Choroid plexus epithelial cell (primary cell): ENCODE measurements around the gene SLC44A1.
A peak's percentile ranks its signal among the peaks of the same experiment; 100 is the strongest.

Experiments
- DNase-seq: peaks from one replicate; pipeline ENCODE4 v3.0.0-alpha.2; 2010; ENCODE audit warnings: low read depth
- H3K4me3 ChIP-seq: 2 replicates; pipeline ENCODE4 v1.5.1; 2011; ENCODE audit warnings: low read depth, mild to moderate bottlenecking, control low read depth, low read length, moderate library complexity
- TF ChIP-seq, protein P1 (sequence below): conservative IDR thresholded peaks from 2 replicates; pipeline ENCODE4 v1.5.1; 2011; ENCODE audit warnings: low read depth, mild to moderate bottlenecking, control low read depth, inconsistent platforms, low read length, moderate library complexity

The SLC44A1 gene

DNA sequence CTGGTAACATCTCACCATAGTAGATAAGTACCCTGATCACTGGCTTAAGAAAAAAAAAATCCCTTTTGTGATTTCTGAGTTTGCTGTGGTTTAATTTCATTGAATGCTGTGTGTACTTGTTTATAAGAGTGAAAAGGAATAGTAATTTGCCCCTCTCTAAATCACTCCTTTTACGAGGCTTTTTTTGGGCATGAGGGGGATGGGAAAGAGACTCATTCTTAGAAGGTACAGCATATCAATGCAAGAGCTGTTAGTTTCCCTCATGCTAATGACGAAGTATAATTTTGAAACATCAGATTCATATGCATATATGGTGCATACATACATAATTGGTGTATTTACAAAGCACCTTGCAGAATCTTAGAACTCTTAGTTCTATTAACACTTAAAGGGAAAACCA, 2.4 kb upstream of the SLC44A1 start:
- DNase-seq, result no peak
- TF ChIP-seq, protein P1, sequence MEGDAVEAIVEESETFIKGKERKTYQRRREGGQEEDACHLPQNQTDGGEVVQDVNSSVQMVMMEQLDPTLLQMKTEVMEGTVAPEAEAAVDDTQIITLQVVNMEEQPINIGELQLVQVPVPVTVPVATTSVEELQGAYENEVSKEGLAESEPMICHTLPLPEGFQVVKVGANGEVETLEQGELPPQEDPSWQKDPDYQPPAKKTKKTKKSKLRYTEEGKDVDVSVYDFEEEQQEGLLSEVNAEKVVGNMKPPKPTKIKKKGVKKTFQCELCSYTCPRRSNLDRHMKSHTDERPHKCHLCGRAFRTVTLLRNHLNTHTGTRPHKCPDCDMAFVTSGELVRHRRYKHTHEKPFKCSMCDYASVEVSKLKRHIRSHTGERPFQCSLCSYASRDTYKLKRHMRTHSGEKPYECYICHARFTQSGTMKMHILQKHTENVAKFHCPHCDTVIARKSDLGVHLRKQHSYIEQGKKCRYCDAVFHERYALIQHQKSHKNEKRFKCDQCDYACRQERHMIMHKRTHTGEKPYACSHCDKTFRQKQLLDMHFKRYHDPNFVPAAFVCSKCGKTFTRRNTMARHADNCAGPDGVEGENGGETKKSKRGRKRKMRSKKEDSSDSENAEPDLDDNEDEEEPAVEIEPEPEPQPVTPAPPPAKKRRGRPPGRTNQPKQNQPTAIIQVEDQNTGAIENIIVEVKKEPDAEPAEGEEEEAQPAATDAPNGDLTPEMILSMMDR, result no peak
- no peak overlapping the region for H3K4me3 ChIP-seq

DNA sequence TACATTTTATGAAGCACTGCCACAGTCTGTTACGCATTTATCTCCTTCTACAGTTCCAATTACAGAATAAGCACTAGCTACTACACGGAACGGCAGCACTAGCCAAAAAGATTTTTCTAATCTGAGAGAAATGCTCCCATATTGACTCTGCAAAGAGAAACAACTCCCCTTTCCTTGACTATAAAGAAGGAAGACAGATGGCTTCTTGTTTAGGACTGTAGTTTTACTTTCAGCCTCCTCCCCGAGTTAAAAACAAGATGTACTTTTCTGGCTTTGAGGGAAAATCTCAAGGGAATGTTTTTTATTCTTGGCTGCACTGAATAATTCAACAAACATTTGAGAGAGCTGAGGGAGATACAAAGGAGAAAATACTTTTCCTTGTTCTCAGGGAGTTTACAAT, 1.9 kb upstream of the SLC44A1 start:
- H3K4me3 ChIP-seq, result peak overlapping the region; percentile 37
- TF ChIP-seq, protein P1, result no peak
- DNase-seq, result peak; percentile 46

DNA sequence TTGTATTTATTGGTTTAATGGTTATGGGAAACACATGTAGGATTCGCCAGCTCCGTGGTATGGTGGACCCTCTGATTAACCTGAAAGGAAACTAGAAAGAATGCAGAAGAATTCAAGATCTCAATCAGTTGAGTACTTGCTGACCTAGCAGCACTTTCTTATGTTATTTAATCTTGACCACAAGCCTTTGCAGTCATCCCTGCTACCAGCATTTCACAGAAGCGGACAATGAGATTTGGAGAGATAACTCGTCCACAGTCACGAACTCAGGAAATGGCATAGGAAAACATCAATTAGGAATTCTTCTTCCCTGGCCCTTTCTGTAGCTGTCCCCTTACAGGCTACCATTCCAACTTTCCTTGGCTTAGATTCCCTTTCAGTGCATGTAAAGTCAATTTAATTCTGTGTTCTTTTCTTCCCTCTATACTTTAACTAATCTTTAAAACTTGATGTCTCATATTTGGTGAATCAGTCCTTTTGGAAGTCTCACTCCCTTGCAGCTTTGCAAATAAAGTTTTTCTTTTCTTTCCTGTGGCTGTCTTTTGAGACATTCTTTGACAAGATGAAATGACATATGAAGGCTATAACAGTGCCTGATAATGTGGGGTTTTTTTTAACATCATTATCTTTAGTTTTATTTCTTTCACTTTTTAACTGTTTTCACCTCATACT, 1.3 kb upstream of the SLC44A1 start:
- peak; percentile 55 for DNase-seq
- TF ChIP-seq, protein P1, result no peak
- H3K4me3 ChIP-seq, result peak overlapping the region; percentile 37

DNA sequence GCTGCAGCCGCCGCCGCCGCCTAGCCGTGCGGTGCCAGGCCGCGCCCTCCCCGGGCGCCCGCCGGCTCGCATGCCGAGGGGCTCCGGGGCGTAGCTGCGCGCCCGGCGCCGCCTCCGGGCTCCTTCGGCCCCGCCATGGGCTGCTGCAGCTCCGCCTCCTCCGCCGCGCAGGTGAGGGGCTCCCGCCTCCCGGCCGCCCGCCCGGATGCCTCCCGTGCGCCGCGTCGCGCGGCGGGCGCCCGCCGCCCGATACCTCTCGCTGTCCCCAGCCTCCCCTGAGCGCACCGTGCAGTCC, 230 bp downstream of the SLC44A1 start:
- TF ChIP-seq, protein P1, result no peak
- no peak for DNase-seq
- H3K4me3 ChIP-seq, result peak overlapping the region; percentile 73

DNA sequence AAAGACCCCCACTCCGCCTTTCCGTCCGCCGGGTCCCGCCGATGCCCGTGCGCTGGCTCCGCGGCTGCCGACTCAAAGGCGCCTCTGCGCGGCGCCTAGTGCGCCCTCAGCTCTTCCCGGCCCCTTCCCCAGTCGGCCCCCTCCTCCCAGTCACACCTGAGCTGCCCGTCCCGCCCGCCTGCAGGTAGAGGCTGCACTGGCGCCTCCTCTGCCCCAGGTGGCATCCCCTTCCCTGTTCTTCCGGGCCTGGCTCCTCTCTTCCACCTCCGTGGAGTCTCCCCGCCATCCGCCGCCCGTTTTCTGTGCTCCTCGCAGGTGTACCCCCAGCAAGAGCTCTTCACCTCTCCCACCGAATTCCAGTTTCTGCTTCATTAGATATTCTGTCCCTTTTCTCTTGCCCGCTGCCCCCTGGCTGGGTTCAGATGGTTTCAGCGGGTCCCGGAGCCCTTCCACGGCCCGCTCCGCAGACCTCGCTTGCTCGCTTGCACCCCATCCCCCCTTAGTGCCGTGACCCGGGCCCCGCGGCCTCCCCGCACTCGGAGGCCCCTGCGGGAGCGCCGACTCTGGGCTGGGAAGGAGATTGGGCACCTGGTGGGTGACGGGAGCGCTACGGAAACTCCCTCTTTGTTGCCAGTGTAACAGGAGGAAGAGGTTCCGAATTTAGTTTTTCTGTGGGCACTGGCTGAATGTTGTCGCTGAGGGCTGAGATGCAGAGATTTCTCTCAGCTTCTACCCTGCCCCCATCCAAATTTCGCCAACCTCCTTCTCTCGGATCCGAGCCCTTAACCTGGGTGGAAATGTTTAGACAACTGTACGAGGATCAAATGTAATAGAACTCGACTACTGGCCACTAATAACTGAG, 809 bp downstream of the SLC44A1 start:
- TF ChIP-seq, protein P1, result peak; percentile 18
- peak; percentile 41 for DNase-seq

DNA sequence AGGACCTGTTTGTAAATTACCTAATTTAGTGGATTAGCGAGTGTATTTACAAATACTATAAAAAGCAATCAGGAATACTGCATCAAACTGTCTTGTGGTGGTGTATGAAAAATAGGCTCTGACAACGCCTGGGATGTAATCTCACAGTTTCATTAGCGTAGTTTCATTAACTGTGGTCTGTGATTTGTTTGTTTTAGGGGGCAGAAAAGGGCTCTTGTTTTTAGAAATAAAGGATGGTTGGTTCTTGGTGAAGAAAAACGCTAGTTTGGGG, 1.4 kb downstream of the SLC44A1 start:
- DNase-seq, result no peak
- peak overlapping the region; percentile 73 for H3K4me3 ChIP-seq

More for the DNA sequence above, 809 bp downstream of the SLC44A1 start:
- peak overlapping the region; percentile 73 for H3K4me3 ChIP-seq

More for the DNA sequence above, 1.4 kb downstream of the SLC44A1 start:
- TF ChIP-seq, protein P1, result no peak
